Endodermal cell (in vitro differentiated cells): ENCODE results near the gene PPP1R3E. TPM values are rescaled to one million over a fixed set of nuclear protein-coding genes. Genes with fewer than 3 reads are reported as not detected.

Source experiments
- DNase-seq: peaks from one replicate; pipeline ENCODE4 v3.0.0-alpha.2; 2017
- H3K27ac ChIP-seq: 2 replicates; pipeline ENCODE4 v1.5.1; 2013; ENCODE audit warnings: mild to moderate bottlenecking, low read depth, low read length, moderate library complexity
- H3K27me3 ChIP-seq: 2 replicates; pipeline ENCODE4 v1.6.1; 2013; ENCODE audit warnings: mild to moderate bottlenecking, low read length, moderate library complexity; ENCODE audit not compliant: insufficient read depth, control insufficient read depth, poor library complexity, severe bottlenecking
- H3K36me3 ChIP-seq: 2 replicates; pipeline ENCODE4 v1.7.0; 2013; ENCODE audit warnings: mild to moderate bottlenecking, low read length, moderate library complexity; ENCODE audit not compliant: control insufficient read depth, insufficient read depth
- H3K4me1 ChIP-seq: one replicate; pipeline ENCODE4 v1.7.0; 2013; ENCODE audit warnings: low read length; ENCODE audit not compliant: control insufficient read depth, insufficient read depth
- H3K4me3 ChIP-seq: 2 replicates; pipeline ENCODE4 v1.5.1; 2013; ENCODE audit warnings: mild to moderate bottlenecking, low read length, moderate library complexity
- H3K9ac ChIP-seq: 2 replicates; pipeline ENCODE4 v1.6.1; 2013; ENCODE audit warnings: mild to moderate bottlenecking, low read length, moderate library complexity; ENCODE audit not compliant: poor library complexity, severe bottlenecking; ENCODE audit errors: extremely low read depth
- H3K9me3 ChIP-seq: 2 replicates; pipeline ENCODE4 v1.6.1; 2013; ENCODE audit warnings: mild to moderate bottlenecking, low read length, moderate library complexity; ENCODE audit not compliant: control insufficient read depth
- H3K27ac Mint-ChIP-seq: 2 replicates; pipeline ENCODE4 v1.8.0; 2020; ENCODE audit warnings: mixed read lengths
- H3K27me3 Mint-ChIP-seq: 2 replicates; pipeline ENCODE4 v1.8.0; 2021; ENCODE audit warnings: mild to moderate bottlenecking, mixed read lengths; ENCODE audit not compliant: insufficient read depth
- H3K36me3 Mint-ChIP-seq: 2 replicates; pipeline ENCODE4 v1.8.0; 2020; ENCODE audit warnings: low read depth, mixed read lengths
- H3K4me1 Mint-ChIP-seq: 2 replicates; pipeline ENCODE4 v1.8.0; 2020; ENCODE audit warnings: mixed read lengths
- H3K4me3 Mint-ChIP-seq: 2 replicates; pipeline ENCODE4 v1.8.0; 2020; ENCODE audit warnings: mild to moderate bottlenecking, moderate library complexity, mixed read lengths
- H3K9me3 Mint-ChIP-seq: 2 replicates; pipeline ENCODE4 v1.8.0; 2020; ENCODE audit warnings: mild to moderate bottlenecking, mixed read lengths
- CTCF ChIP-seq: fragments of 200-600 bp; sonication (generic); conservative IDR thresholded peaks from 2 replicates; pipeline ENCODE4 v1.5.0; 2021; ENCODE audit warnings: antibody characterized with exemption, mild to moderate bottlenecking
- WGBS, 2 experiments: methylation state at CpG; one replicate each; pipeline versions ENCODE4 v1.1.5 to v1.1.7; 2013; ENCODE audit warnings: missing lambda C conversion rate in 2 of 2, mixed read lengths in 1 of 2; ENCODE audit not compliant: insufficient coverage in 1 of 2, insufficient read length in 1 of 2; 5-methylcytosine and 5-hydroxymethylcytosine counted together
- total RNA-seq, 2 donors: library from RNA; stranded (reverse); fragmentation: NEBNext Ultra II Directional in 1 of 2; extraction: Animal tissue kit (Norgen Biotek cat#: 25700) in 1 of 2; gene quantifications; 2 replicates in 1 of 2; 3 replicates in 1 of 2; pipeline ENCODE4 v1.2.1, GENCODE V29; 2021

Gene PPP1R3E
- total RNA-seq, 2 donors from 2014 or later: 5.7 to 6.5 TPM

GRCh38 chr14:23339506-23340268 is 37.0 kb upstream of the PPP1R3E start:
- TF ChIP-seq CTCF: no peak
- H3K36me3 ChIP-seq: no peaks in the 10 kb centered on the region
- Mint-ChIP-seq H3K4me1 (peaks cover 5% of the 10 kb centered on the region), H3K27ac (no peak overlapping the region), H3K27me3 (peaks cover 30% of the 10 kb centered on the region), H3K4me3 (no peak overlapping the region), H3K9me3 (peaks cover 59% of the 10 kb centered on the region), H3K36me3 (peaks cover 6% of the 10 kb centered on the region)
- 88 to 92% methylated on average over 1 of the region's 1 CpG for WGBS, 2 experiments
- H3K4me3 ChIP-seq: peak overlapping the region; percentile 26
- H3K27me3 ChIP-seq: no peaks in the 10 kb centered on the region
- H3K9ac ChIP-seq: no peak overlapping the region
- H3K27ac ChIP-seq: no peak overlapping the region
- H3K9me3 ChIP-seq: peaks cover 68% of the 10 kb centered on the region
- DNase-seq: no peak
- peaks cover 3% of the 10 kb centered on the region for H3K4me1 ChIP-seq

- no peak overlapping the region for H3K9ac ChIP-seq
- H3K9me3 ChIP-seq: peaks cover 43% of the 10 kb centered on the region
- DNase-seq: no peak
- Mint-ChIP-seq H3K27ac (no peak overlapping the region), H3K4me3 (no peak overlapping the region), H3K9me3 (peaks cover 41% of the 10 kb centered on the region), H3K36me3 (peaks cover 6% of the 10 kb centered on the region), H3K27me3 (peaks cover 32% of the 10 kb centered on the region), H3K4me1 (no peaks in the 10 kb centered on the region)
- 86 to 97% methylated on average over 5 of the region's 5 CpGs for WGBS, 2 experiments
- no peak overlapping the region for H3K4me3 ChIP-seq
- H3K4me1 ChIP-seq: no peaks in the 10 kb centered on the region
- H3K27ac ChIP-seq: no peak overlapping the region
- no peaks in the 10 kb centered on the region for H3K36me3 ChIP-seq
- H3K27me3 ChIP-seq: no peaks in the 10 kb centered on the region
- TF ChIP-seq CTCF: no peak
These were observed 33.0 kb upstream of the PPP1R3E start for GRCh38 chr14:23335623-23336022.

GRCh38 chr14:23327947-23328744 is 25.5 kb upstream of the PPP1R3E start:
- no peak overlapping the region for H3K27ac ChIP-seq
- 61 to 75% methylated on average over 3 to 4 of the region's 4 CpGs for WGBS, 2 experiments
- H3K9ac ChIP-seq: no peak overlapping the region
- H3K36me3 Mint-ChIP-seq: peaks cover 30% of the 10 kb centered on the region
- peaks cover 4% of the 10 kb centered on the region for H3K4me1 ChIP-seq
- H3K4me3 Mint-ChIP-seq: no peak overlapping the region
- no peaks in the 10 kb centered on the region for H3K27me3 ChIP-seq
- peaks cover 4% of the 10 kb centered on the region for H3K4me1 Mint-ChIP-seq
- H3K9me3 ChIP-seq: no peaks in the 10 kb centered on the region
- TF ChIP-seq CTCF: peak; percentile 93
- DNase-seq: peak; percentile 84
- no peaks in the 10 kb centered on the region for H3K9me3 Mint-ChIP-seq
- H3K4me3 ChIP-seq: no peak overlapping the region
- peaks cover 1% of the 10 kb centered on the region for H3K27me3 Mint-ChIP-seq
- no peak overlapping the region for H3K27ac Mint-ChIP-seq
- H3K36me3 ChIP-seq: peaks cover 31% of the 10 kb centered on the region
